ENCODE data around the gene ZNF654.

ZNF654 gene

GRCh38 chr3:88132894-88133293 is 73.8 kb downstream of the ZNF654 start:
- FAIRE-seq, result no peak
- TF ChIP-seq, protein P1, sequence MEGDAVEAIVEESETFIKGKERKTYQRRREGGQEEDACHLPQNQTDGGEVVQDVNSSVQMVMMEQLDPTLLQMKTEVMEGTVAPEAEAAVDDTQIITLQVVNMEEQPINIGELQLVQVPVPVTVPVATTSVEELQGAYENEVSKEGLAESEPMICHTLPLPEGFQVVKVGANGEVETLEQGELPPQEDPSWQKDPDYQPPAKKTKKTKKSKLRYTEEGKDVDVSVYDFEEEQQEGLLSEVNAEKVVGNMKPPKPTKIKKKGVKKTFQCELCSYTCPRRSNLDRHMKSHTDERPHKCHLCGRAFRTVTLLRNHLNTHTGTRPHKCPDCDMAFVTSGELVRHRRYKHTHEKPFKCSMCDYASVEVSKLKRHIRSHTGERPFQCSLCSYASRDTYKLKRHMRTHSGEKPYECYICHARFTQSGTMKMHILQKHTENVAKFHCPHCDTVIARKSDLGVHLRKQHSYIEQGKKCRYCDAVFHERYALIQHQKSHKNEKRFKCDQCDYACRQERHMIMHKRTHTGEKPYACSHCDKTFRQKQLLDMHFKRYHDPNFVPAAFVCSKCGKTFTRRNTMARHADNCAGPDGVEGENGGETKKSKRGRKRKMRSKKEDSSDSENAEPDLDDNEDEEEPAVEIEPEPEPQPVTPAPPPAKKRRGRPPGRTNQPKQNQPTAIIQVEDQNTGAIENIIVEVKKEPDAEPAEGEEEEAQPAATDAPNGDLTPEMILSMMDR (IDR thresholded peaks at IDR 0.05; ENCODE audit: insufficient read depth, missing control alignments), result no peak
- DNase-seq (ENCODE audit: insufficient read length, low spot score), result no peak

DNA sequence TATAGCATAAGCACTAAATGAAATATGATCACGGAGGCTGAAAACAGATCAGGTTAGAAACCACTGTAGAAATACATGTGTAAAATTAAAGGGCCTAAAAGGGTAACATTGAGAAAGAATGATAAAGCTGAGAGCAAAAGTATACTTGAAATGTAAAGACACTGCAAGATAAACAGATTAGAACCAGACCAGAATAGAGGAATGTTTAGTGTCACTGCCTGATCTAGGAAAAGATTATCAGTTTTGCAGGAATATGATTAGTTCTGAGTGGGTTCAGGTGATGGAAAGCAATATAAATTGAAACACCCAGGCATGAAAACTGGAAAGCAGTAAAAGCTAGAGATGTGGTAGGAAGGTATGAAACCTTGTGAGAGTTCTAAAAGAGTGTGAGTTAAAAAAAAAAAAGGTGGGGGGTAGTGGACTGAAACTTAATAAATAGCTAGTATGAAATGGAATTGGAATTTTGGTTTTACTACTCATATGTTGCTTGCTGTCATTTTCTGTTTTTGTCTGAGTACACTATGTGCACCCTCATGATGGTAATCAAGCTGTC is 74.7 kb downstream of the ZNF654 start:
- FAIRE-seq (no peak), DNase-seq (ENCODE audit: insufficient read length, low spot score) (no peak)
- TF ChIP-seq, protein P1 (IDR thresholded peaks at IDR 0.05; ENCODE audit: insufficient read depth, missing control alignments), result no peak

GRCh38 chr3:88137836-88138235 is 78.8 kb downstream of the ZNF654 start:
- DNase-seq (ENCODE audit: insufficient read length, low spot score), result no peak
- TF ChIP-seq, protein P1 (IDR thresholded peaks at IDR 0.05; ENCODE audit: insufficient read depth, missing control alignments), result no peak
- FAIRE-seq, result no peak

GRCh38 chr3:88141458-88142083 is 82.5 kb downstream of the ZNF654 start:
- DNase-seq (ENCODE audit: insufficient read length, low spot score) (no peak), FAIRE-seq (peak; percentile 83)
- TF ChIP-seq, protein P1 (IDR thresholded peaks at IDR 0.05; ENCODE audit: insufficient read depth, missing control alignments), result no peak

DNA sequence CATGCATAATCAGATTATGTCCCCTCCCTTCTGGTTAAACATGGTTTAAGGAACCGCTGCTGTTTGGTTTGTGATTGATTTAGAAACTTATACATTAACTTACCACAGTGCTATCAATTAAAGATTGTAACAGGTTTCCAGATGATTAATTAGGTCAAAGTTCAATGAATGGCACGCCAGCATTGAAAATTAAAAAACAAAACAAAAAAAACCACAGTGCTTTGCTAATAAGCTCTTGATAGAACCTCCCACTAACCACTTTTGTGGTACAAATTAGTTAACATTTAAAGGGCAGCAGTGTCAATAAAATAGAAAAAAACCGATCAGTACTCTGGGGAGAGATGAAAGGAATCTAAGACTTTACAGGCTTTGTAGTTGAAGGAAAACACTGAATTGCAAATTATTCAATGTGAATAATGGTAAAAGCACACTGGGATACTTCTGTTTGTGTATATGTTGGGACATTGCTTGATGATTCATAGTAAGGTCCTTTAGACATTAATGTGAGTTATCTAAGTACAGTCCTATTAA is 83.1 kb downstream of the ZNF654 start:
- TF ChIP-seq, protein P1 (IDR thresholded peaks at IDR 0.05; ENCODE audit: insufficient read depth, missing control alignments), result no peak
- DNase-seq (ENCODE audit: insufficient read length, low spot score) (no peak), FAIRE-seq (peak; percentile 11)

DNA sequence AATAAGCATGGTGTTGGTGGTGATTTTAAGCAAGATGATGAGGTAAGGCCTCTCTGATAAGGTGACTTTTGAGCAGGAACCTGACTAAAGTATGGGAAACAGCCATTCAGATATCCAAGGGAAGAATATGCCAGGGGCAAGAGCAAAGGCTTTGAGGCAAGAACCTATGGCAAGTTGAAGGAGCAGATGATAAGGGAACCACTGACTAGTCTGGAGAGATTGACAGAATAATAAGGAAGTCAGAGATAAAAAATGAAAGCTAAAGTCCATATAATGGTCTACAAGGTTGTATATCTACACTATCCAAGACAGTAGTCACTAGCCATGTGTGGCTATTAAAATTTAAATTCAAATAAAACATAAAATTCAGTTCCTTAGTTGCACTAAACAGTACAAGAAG is 88.2 kb downstream of the ZNF654 start:
- DNase-seq (ENCODE audit: insufficient read length, low spot score) (no peak), FAIRE-seq (no peak)
- TF ChIP-seq, protein P1 (IDR thresholded peaks at IDR 0.05; ENCODE audit: insufficient read depth, missing control alignments), result no peak

DNA sequence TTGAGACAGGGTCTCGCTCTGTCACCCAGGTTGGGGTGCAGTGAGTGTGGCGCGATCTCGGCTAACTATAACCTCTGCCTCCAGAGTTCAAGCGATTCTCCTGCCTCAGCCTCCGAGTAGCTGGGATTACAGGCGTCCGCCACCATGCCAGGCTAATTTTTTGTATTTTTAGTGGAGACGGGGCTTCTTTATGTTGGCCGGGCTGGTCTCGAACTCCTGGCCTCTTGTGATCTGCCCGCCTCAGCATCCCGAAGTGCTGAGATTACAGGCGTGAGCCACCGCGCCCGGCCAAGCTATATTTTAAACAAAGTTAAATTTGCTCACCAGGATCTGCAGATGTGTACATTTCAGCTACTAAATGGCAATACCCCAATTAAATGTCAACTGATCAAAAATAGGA is 89.6 kb downstream of the ZNF654 start:
- no peak for DNase-seq (ENCODE audit: insufficient read length, low spot score)
- no peak for FAIRE-seq
- TF ChIP-seq, protein P1 (IDR thresholded peaks at IDR 0.05; ENCODE audit: insufficient read depth, missing control alignments), result no peak
